ENCODE measurements around the gene TMEM88. TPM values are rescaled to one million over a fixed set of nuclear protein-coding genes. Genes with fewer than 3 reads are reported as not detected.

Gene TMEM88
- total and polyA plus RNA-seq, 2 donors (not counting 1 experiment from before 2014, with no cell fraction given) = 0.17 TPM; not detected in 1

DNA sequence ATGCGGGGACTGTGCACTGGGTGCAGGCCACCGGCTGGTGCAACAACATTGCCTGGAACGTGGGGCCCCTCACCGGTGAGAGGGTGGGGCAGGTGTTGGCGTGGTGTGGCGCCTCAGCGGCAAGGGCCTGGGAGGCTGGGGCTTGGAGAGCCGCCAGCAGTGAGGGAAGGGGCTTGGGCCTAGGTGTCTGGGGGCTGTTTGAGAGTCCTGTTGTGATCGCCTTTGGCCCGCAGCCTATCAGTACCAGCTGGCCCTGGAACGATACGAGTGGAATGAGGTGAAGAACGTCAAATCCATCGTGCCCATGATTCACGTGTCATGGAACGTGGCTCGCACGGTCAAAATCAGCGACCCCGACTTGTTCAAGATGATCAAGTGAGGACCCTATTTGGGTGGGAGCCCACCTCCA lies 2.6 kb upstream of the TMEM88 start:
- no peak overlapping the region for H3K9ac ChIP-seq (ENCODE audit: insufficient read depth, low read length)
- H4K20me1 ChIP-seq (ENCODE audit: control insufficient read depth, extremely low read depth, insufficient read depth, low read length) = no peaks in the 10 kb centered on the region
- H3K9me3 ChIP-seq (ENCODE audit: control insufficient read depth, insufficient read depth, low read depth, low read length) = no peaks in the 10 kb centered on the region
- no peak overlapping the region for H3K27ac ChIP-seq (ENCODE audit: insufficient read depth, low read length)
- DNase-seq (ENCODE audit: low read depth in 2 of 2) = no peak
- H3K4me2 ChIP-seq (ENCODE audit: extremely low read depth, insufficient read depth, low read length) = no peak overlapping the region
- H3K4me3 ChIP-seq (replicated peaks in 1 of 4; ENCODE audit: control extremely low read depth in 1 of 4, insufficient read depth in 1 of 4, low read depth in 3 of 4, low read length in 4 of 4) = no peak overlapping the region
- TF ChIP-seq, protein P1, sequence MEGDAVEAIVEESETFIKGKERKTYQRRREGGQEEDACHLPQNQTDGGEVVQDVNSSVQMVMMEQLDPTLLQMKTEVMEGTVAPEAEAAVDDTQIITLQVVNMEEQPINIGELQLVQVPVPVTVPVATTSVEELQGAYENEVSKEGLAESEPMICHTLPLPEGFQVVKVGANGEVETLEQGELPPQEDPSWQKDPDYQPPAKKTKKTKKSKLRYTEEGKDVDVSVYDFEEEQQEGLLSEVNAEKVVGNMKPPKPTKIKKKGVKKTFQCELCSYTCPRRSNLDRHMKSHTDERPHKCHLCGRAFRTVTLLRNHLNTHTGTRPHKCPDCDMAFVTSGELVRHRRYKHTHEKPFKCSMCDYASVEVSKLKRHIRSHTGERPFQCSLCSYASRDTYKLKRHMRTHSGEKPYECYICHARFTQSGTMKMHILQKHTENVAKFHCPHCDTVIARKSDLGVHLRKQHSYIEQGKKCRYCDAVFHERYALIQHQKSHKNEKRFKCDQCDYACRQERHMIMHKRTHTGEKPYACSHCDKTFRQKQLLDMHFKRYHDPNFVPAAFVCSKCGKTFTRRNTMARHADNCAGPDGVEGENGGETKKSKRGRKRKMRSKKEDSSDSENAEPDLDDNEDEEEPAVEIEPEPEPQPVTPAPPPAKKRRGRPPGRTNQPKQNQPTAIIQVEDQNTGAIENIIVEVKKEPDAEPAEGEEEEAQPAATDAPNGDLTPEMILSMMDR (conservative IDR thresholded peaks at IDR 0.05 in 1 of 2, IDR thresholded peaks at IDR 0.05 in 1 of 2; ENCODE audit: low read depth in 1 of 2, low read length in 2 of 2) = no peak
- TF ChIP-seq EZH2 (IDR thresholded peaks at IDR 0.05; ENCODE audit: low read length, missing control alignments) = no peak
- H3K79me2 ChIP-seq (ENCODE audit: control insufficient read depth, insufficient read depth, low read length) = peaks cover 5% of the 10 kb centered on the region
- H3K27me3 ChIP-seq (ENCODE audit: control insufficient read depth, insufficient read depth, low read length) = no peaks in the 10 kb centered on the region
- H3K36me3 ChIP-seq (ENCODE audit: control insufficient read depth, insufficient read depth, low read length) = peaks cover 46% of the 10 kb centered on the region
- peaks cover 13% of the 10 kb centered on the region for H3K4me1 ChIP-seq (ENCODE audit: control insufficient read depth, extremely low read depth, insufficient read depth, low read length)
- no peak overlapping the region for H2AFZ ChIP-seq (ENCODE audit: low read length)

- H3K27ac ChIP-seq (ENCODE audit: insufficient read depth, low read length) = no peak overlapping the region
- peaks cover 6% of the 10 kb centered on the region for H3K79me2 ChIP-seq (ENCODE audit: control insufficient read depth, insufficient read depth, low read length)
- no peak overlapping the region for H3K4me3 ChIP-seq (replicated peaks in 1 of 4; ENCODE audit: control extremely low read depth in 1 of 4, insufficient read depth in 1 of 4, low read depth in 3 of 4, low read length in 4 of 4)
- DNase-seq (ENCODE audit: low read depth in 2 of 2) = no peak
- H2AFZ ChIP-seq (ENCODE audit: low read length) = no peak overlapping the region
- peaks cover 15% of the 10 kb centered on the region for H3K4me1 ChIP-seq (ENCODE audit: control insufficient read depth, extremely low read depth, insufficient read depth, low read length)
- H3K4me2 ChIP-seq (ENCODE audit: extremely low read depth, insufficient read depth, low read length) = no peak overlapping the region
- TF ChIP-seq, protein P1 (conservative IDR thresholded peaks at IDR 0.05 in 1 of 2, IDR thresholded peaks at IDR 0.05 in 1 of 2; ENCODE audit: low read depth in 1 of 2, low read length in 2 of 2) = no peak
- TF ChIP-seq EZH2 (IDR thresholded peaks at IDR 0.05; ENCODE audit: low read length, missing control alignments) = no peak
- no peak overlapping the region for H3K9ac ChIP-seq (ENCODE audit: insufficient read depth, low read length)
- no peaks in the 10 kb centered on the region for H3K9me3 ChIP-seq (ENCODE audit: control insufficient read depth, insufficient read depth, low read depth, low read length)
- no peaks in the 10 kb centered on the region for H3K27me3 ChIP-seq (ENCODE audit: control insufficient read depth, insufficient read depth, low read length)
- H4K20me1 ChIP-seq (ENCODE audit: control insufficient read depth, extremely low read depth, insufficient read depth, low read length) = no peaks in the 10 kb centered on the region
- H3K36me3 ChIP-seq (ENCODE audit: control insufficient read depth, insufficient read depth, low read length) = peaks cover 43% of the 10 kb centered on the region
These were observed 1.8 kb upstream of the TMEM88 start for GRCh38 chr17:7852919-7853690.

DNA sequence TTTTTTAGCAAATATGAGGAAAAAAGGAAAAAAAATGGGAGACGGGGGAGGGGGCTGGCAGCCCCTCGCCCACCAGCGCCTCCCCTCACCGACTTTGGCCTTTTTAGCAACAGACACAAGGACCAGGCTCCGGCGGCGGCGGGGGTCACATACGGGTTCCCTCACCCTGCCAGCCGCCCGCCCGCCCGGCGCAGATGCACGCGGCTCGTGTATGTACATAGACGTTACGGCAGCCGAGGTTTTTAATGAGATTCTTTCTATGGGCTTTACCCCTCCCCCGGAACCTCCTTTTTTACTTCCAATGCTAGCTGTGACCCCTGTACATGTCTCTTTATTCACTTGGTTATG lies 1.2 kb upstream of the TMEM88 start:
- Histone ChIP-seq H3K9ac (ENCODE audit: insufficient read depth, low read length) (no peak overlapping the region), H3K36me3 (ENCODE audit: control insufficient read depth, insufficient read depth, low read length) (peaks cover 40% of the 10 kb centered on the region), H3K27me3 (ENCODE audit: control insufficient read depth, insufficient read depth, low read length) (no peaks in the 10 kb centered on the region), H4K20me1 (ENCODE audit: control insufficient read depth, extremely low read depth, insufficient read depth, low read length) (no peaks in the 10 kb centered on the region), H3K4me3 (replicated peaks in 1 of 4; ENCODE audit: control extremely low read depth in 1 of 4, insufficient read depth in 1 of 4, low read depth in 3 of 4, low read length in 4 of 4) (no peak overlapping the region), H3K27ac (ENCODE audit: insufficient read depth, low read length) (no peak overlapping the region), H2AFZ (ENCODE audit: low read length) (no peak overlapping the region), H3K4me2 (ENCODE audit: extremely low read depth, insufficient read depth, low read length) (no peak overlapping the region), H3K4me1 (ENCODE audit: control insufficient read depth, extremely low read depth, insufficient read depth, low read length) (peaks cover 17% of the 10 kb centered on the region), H3K79me2 (ENCODE audit: control insufficient read depth, insufficient read depth, low read length) (peaks cover 10% of the 10 kb centered on the region), H3K9me3 (ENCODE audit: control insufficient read depth, insufficient read depth, low read depth, low read length) (no peaks in the 10 kb centered on the region)
- no peak for DNase-seq (ENCODE audit: low read depth in 2 of 2)
- no peak for TF ChIP-seq EZH2 (IDR thresholded peaks at IDR 0.05; ENCODE audit: low read length, missing control alignments)
- TF ChIP-seq, protein P1 (conservative IDR thresholded peaks at IDR 0.05 in 1 of 2, IDR thresholded peaks at IDR 0.05 in 1 of 2; ENCODE audit: low read depth in 1 of 2, low read length in 2 of 2) = no peak

Data from fibroblast of lung (primary cell).